ENCODE data around the gene DEFB132. TPM values are rescaled to one million over a fixed set of nuclear protein-coding genes. Genes with fewer than 3 reads are reported as not detected.

DEFB132 gene
- total and polyA plus RNA-seq, 5 donors from 2014 or later = not detected

DNA sequence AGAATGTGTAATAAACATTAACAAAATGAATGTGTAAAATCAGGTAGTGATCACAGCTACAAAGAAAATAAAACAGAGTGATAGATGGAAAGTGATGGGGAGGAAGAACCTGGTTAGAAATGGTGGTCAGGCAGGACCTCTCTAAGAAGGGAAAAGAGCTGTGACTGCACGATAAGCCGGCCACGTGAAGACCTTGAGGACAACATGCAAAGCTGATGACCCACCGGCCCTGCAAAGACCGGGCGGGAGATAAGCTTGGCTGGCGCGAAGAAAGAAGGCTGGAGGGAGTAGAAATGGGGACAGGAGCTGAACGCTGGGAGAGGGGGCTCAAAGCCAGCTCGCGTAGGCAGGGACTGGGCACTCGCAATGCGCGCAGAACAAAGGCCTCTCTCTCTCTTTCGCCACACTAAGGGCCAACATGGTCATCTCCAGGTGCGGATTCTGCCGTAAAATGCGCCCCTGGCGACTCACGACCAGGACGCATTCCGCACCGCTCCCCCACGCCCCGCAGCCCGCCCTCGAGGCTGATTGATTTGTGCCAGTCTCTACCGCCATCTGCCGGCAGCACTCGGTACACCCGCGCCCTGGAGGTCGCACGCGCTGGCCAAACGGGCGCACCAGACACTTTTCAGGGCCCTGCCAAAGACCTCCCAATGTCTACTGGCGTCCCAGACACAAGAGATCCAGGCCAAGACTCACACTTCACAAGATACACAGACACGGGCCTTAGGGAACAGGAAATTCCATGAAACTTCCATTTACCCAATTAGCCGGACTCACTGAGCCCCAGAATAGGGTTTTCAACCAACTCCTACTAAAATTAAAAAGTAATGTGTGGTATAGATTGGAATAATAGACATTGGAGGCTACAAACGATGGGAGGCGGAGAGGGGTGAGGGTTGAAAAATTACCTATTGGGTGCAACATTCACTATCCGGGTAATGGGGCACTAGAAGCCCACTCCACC, 9.4 kb downstream of the DEFB132 start:
- H3K4me1 ChIP-seq (ENCODE audit: control insufficient read depth, insufficient read depth, low read length, poor library complexity, severe bottlenecking) = peaks cover 9% of the 10 kb centered on the region
- H3K27me3 ChIP-seq (ENCODE audit: control insufficient read depth, insufficient read depth, low read length) = peaks cover 3% of the 10 kb centered on the region
- no peaks in the 10 kb centered on the region for H3K9me3 ChIP-seq (ENCODE audit: control insufficient read depth in 2 of 2, low read length in 2 of 2)
- peak overlapping the region; percentile 75 for H3K4me3 ChIP-seq (ENCODE audit: low read depth, low read length)
- ATAC-seq (ENCODE audit: low read depth in 2 of 2) = peak; percentile 90 to 93
- Mint-ChIP-seq H3K36me3 (no peaks in the 10 kb centered on the region), H3K9me3 (peaks cover 0 to 2% (median 0%) of the 10 kb centered on the region in 7 donors), H3K27me3 (peaks cover 25% of the 10 kb centered on the region), H3K27ac (peak overlapping the region in 2 of 3 donors; percentile 50 to 69), H3K4me3 (peak overlapping the region; percentile 76 to 86 (median 80)), H3K4me1 (peaks cover 5 to 9% (median 8%) of the 10 kb centered on the region in 4 donors)
- no peak overlapping the region for H3K27ac ChIP-seq (ENCODE audit: insufficient read depth, low read length, poor library complexity, severe bottlenecking)
- no peaks in the 10 kb centered on the region for H3K36me3 ChIP-seq (ENCODE audit: control insufficient read depth, insufficient read depth, low read length)
- peak; percentile 78 to 84 (median 84) for DNase-seq

DNA sequence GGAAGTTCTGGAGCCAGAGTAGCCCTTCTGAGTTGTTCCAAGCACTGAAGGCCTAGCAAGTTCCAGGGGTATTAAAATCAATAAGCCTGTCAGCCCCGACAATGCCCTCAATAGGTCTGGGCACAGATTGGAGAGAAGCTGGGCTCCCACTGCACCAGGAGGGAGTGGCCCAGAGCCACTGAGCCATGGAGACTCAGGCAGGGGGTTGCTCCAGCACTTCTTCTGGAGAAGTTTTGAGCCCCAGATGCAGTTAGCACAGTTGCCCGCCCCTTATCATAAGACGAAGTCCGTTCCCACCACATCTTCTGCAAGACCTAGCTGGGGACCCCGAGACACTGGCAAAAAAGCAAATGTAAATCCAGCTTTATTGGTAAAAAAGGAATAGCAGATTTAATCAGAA, 13.0 kb downstream of the DEFB132 start:
- Histone ChIP-seq H3K4me1 (ENCODE audit: control insufficient read depth, insufficient read depth, low read length, poor library complexity, severe bottlenecking) (peaks cover 9% of the 10 kb centered on the region), H3K27me3 (ENCODE audit: control insufficient read depth, insufficient read depth, low read length) (peaks cover 3% of the 10 kb centered on the region), H3K4me3 (ENCODE audit: low read depth, low read length) (no peak overlapping the region), H3K27ac (ENCODE audit: insufficient read depth, low read length, poor library complexity, severe bottlenecking) (no peak overlapping the region), H3K9me3 (ENCODE audit: control insufficient read depth in 2 of 2, low read length in 2 of 2) (no peaks in the 10 kb centered on the region), H3K36me3 (ENCODE audit: control insufficient read depth, insufficient read depth, low read length) (no peaks in the 10 kb centered on the region)
- H3K36me3 Mint-ChIP-seq = no peaks in the 10 kb centered on the region
- peaks cover 5 to 9% (median 8%) of the 10 kb centered on the region in 4 donors for H3K4me1 Mint-ChIP-seq
- H3K27ac Mint-ChIP-seq = no peak overlapping the region
- peaks cover 0 to 2% (median 0%) of the 10 kb centered on the region in 7 donors for H3K9me3 Mint-ChIP-seq
- no peak overlapping the region for H3K4me3 Mint-ChIP-seq
- peaks cover 20% of the 10 kb centered on the region for H3K27me3 Mint-ChIP-seq
- DNase-seq = no peak
- ATAC-seq (ENCODE audit: low read depth in 2 of 2) = no peak

DNA sequence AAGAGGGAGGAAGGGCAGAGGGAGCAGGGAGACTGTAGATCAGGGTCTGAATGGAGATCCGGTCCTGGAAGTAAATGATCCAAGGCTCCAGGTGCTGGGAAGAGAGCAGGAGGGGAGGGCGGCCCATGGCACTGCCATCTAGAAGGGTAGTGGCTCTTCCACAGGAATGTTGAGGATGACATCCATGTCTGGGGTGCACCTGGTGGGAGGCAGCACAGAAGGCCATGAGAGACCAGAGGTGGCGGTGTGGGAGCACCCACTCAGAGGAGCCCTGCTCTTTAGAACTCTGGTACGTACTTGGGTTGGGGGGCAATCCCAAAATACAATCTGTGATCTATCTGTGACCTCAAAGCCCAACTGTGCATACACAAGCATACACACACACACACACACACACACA, 13.5 kb downstream of the DEFB132 start:
- Histone ChIP-seq H3K9me3 (ENCODE audit: control insufficient read depth in 2 of 2, low read length in 2 of 2) (no peaks in the 10 kb centered on the region), H3K27ac (ENCODE audit: insufficient read depth, low read length, poor library complexity, severe bottlenecking) (no peak overlapping the region), H3K27me3 (ENCODE audit: control insufficient read depth, insufficient read depth, low read length) (no peaks in the 10 kb centered on the region), H3K36me3 (ENCODE audit: control insufficient read depth, insufficient read depth, low read length) (no peaks in the 10 kb centered on the region), H3K4me1 (ENCODE audit: control insufficient read depth, insufficient read depth, low read length, poor library complexity, severe bottlenecking) (peaks cover 9% of the 10 kb centered on the region), H3K4me3 (ENCODE audit: low read depth, low read length) (no peak overlapping the region)
- no peak overlapping the region for H3K27ac Mint-ChIP-seq
- peaks cover 16% of the 10 kb centered on the region for H3K27me3 Mint-ChIP-seq
- peaks cover 3% of the 10 kb centered on the region for H3K36me3 Mint-ChIP-seq
- H3K4me1 Mint-ChIP-seq = peaks cover 5 to 9% (median 8%) of the 10 kb centered on the region in 4 donors
- DNase-seq (no peak), ATAC-seq (ENCODE audit: low read depth in 2 of 2) (no peak)
- peaks cover 0 to 2% (median 0%) of the 10 kb centered on the region in 7 donors for H3K9me3 Mint-ChIP-seq
- no peak overlapping the region for H3K4me3 Mint-ChIP-seq

DNA sequence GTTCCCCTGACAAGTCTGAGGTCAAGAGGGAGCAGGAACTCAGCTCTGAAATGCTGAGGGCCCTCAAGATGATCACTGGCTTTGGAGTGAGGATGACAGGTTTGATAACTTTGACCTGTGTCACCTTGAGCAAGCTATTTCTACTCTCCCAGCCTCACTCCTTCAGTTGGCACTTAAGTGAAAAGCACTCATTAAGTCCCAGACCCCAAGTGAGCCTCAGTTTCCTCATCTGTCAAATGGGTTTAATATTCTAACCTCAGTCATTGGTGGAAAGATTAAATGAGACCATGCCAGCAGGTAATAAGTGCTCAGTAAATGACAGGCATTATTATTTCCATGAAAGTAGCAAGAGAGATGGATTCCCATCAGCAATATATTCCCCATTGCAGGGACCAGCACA, 14.0 kb downstream of the DEFB132 start:
- ATAC-seq (ENCODE audit: low read depth in 2 of 2) (no peak), DNase-seq (no peak)
- no peak overlapping the region for H3K4me3 ChIP-seq (ENCODE audit: low read depth, low read length)
- Mint-ChIP-seq H3K4me3 (no peak overlapping the region), H3K36me3 (peaks cover 8% of the 10 kb centered on the region), H3K27ac (no peak overlapping the region), H3K9me3 (peaks cover 0 to 2% (median 0%) of the 10 kb centered on the region in 7 donors), H3K27me3 (peaks cover 12% of the 10 kb centered on the region), H3K4me1 (peaks cover 1 to 8% (median 6%) of the 10 kb centered on the region in 4 donors)
- H3K4me1 ChIP-seq (ENCODE audit: control insufficient read depth, insufficient read depth, low read length, poor library complexity, severe bottlenecking) = peaks cover 6% of the 10 kb centered on the region
- H3K9me3 ChIP-seq (ENCODE audit: control insufficient read depth in 2 of 2, low read length in 2 of 2) = no peaks in the 10 kb centered on the region
- no peak overlapping the region for H3K27ac ChIP-seq (ENCODE audit: insufficient read depth, low read length, poor library complexity, severe bottlenecking)
- no peaks in the 10 kb centered on the region for H3K27me3 ChIP-seq (ENCODE audit: control insufficient read depth, insufficient read depth, low read length)
- H3K36me3 ChIP-seq (ENCODE audit: control insufficient read depth, insufficient read depth, low read length) = no peaks in the 10 kb centered on the region

DNA sequence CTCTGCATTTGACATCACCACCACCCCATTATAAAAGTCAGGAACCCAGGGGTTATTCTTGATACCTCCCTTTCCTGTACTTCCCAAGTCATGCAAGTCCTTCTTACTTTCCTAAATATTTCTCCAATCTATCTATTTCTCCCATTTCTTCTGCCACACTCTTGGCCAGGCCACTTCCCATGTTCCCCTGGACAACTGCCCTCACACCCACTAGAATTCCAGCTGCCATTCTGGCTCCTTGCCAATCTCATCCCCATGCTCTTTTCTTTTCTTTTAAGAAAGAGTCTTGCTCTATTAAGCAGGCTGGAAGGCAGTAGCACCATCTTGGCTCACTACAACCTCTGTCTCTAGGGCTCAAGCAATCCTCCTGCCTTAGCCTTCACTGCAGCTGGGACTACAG, 15.2 kb downstream of the DEFB132 start:
- Mint-ChIP-seq H3K4me1 (no peaks in the 10 kb centered on the region), H3K27me3 (peaks cover 4% of the 10 kb centered on the region), H3K4me3 (no peak overlapping the region), H3K36me3 (peaks cover 8% of the 10 kb centered on the region), H3K27ac (no peak overlapping the region), H3K9me3 (peaks cover 0 to 2% (median 0%) of the 10 kb centered on the region in 7 donors)
- Histone ChIP-seq H3K27ac (ENCODE audit: insufficient read depth, low read length, poor library complexity, severe bottlenecking) (no peak overlapping the region), H3K4me3 (ENCODE audit: low read depth, low read length) (no peak overlapping the region), H3K27me3 (ENCODE audit: control insufficient read depth, insufficient read depth, low read length) (no peaks in the 10 kb centered on the region), H3K9me3 (ENCODE audit: control insufficient read depth in 2 of 2, low read length in 2 of 2) (no peaks in the 10 kb centered on the region), H3K36me3 (ENCODE audit: control insufficient read depth, insufficient read depth, low read length) (no peaks in the 10 kb centered on the region), H3K4me1 (ENCODE audit: control insufficient read depth, insufficient read depth, low read length, poor library complexity, severe bottlenecking) (no peaks in the 10 kb centered on the region)
- no peak for DNase-seq
- no peak for ATAC-seq (ENCODE audit: low read depth in 2 of 2)

DNA sequence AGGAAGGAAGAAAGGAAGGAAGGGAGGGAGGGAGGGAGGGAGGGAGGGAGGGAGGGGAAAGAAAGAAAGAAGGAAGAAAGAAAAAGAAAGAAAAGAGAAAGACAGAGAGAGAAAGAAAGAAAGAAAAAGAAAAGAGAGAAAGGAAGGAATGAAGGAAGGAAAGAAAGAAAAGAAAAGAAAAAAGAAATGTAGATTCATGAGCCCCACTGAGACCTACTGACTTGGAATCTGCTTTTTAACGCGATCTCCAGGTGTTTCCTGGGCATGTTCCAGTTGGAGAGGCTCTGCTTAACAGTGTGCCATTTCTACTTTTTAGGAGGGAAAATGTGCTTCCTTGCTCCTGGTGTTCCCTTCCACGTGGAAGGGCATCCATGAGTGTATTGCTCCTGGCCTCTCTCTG, 16.4 kb downstream of the DEFB132 start:
- peaks cover 0 to 2% (median 0%) of the 10 kb centered on the region in 7 donors for H3K9me3 Mint-ChIP-seq
- H3K36me3 ChIP-seq (ENCODE audit: control insufficient read depth, insufficient read depth, low read length) = no peaks in the 10 kb centered on the region
- DNase-seq (no peak), ATAC-seq (ENCODE audit: low read depth in 2 of 2) (no peak)
- H3K4me1 Mint-ChIP-seq = peaks cover 0 to 3% (median 0%) of the 10 kb centered on the region in 4 donors
- no peak overlapping the region for H3K4me3 ChIP-seq (ENCODE audit: low read depth, low read length)
- H3K4me3 Mint-ChIP-seq = no peak overlapping the region
- H3K27me3 ChIP-seq (ENCODE audit: control insufficient read depth, insufficient read depth, low read length) = no peaks in the 10 kb centered on the region
- no peak overlapping the region for H3K27ac ChIP-seq (ENCODE audit: insufficient read depth, low read length, poor library complexity, severe bottlenecking)
- no peaks in the 10 kb centered on the region for H3K27me3 Mint-ChIP-seq
- H3K36me3 Mint-ChIP-seq = peaks cover 8% of the 10 kb centered on the region
- no peak overlapping the region for H3K27ac Mint-ChIP-seq
- no peaks in the 10 kb centered on the region for H3K4me1 ChIP-seq (ENCODE audit: control insufficient read depth, insufficient read depth, low read length, poor library complexity, severe bottlenecking)
- H3K9me3 ChIP-seq (ENCODE audit: control insufficient read depth in 2 of 2, low read length in 2 of 2) = no peaks in the 10 kb centered on the region

DNA sequence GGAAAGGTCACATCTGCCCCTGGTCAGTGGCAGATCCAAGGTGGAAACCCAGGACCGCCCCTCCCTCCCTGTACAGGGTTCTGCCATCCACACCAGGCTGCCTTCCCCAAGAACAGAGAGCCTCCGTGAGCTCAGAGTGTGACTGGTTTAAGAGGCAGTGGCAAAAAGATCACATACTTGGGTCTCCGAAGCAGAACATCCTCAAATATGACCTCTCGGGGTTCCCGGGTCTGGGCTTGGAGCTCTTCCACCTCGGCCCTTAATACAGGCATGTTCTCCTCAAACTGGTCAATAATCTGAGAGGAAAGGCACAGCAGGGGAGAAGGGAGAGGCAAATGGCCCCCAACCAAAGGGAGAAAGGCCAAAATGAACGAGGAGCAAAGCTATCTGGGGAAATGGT, 18.3 kb downstream of the DEFB132 start:
- Mint-ChIP-seq H3K9me3 (peaks cover 0 to 1% (median 0%) of the 10 kb centered on the region in 7 donors), H3K4me3 (no peak overlapping the region)
- H3K36me3 ChIP-seq (ENCODE audit: control insufficient read depth, insufficient read depth, low read length) = no peaks in the 10 kb centered on the region

More for the DNA sequence above, 18.3 kb downstream of the DEFB132 start:
- Histone ChIP-seq H3K27ac (ENCODE audit: insufficient read depth, low read length, poor library complexity, severe bottlenecking) (no peak overlapping the region), H3K4me1 (ENCODE audit: control insufficient read depth, insufficient read depth, low read length, poor library complexity, severe bottlenecking) (no peaks in the 10 kb centered on the region), H3K27me3 (ENCODE audit: control insufficient read depth, insufficient read depth, low read length) (no peaks in the 10 kb centered on the region), H3K9me3 (ENCODE audit: control insufficient read depth in 2 of 2, low read length in 2 of 2) (no peaks in the 10 kb centered on the region), H3K4me3 (ENCODE audit: low read depth, low read length) (no peak overlapping the region)
- Mint-ChIP-seq H3K27me3 (no peaks in the 10 kb centered on the region), H3K36me3 (peaks cover 8% of the 10 kb centered on the region), H3K27ac (no peak overlapping the region), H3K4me1 (peaks cover 0 to 3% (median 0%) of the 10 kb centered on the region in 4 donors)
- DNase-seq (no peak), ATAC-seq (ENCODE audit: low read depth in 2 of 2) (no peak)

Data from CD4-positive, CD25-positive, alpha-beta regulatory T cell (primary cell).